NCI-H2227 (cell line): ENCODE measurements around the gene STAG1.
"Not testable (repeated sequence)": the region's sequence is repeated elsewhere in the genome, so short reads cannot be mapped to it uniquely, and the experiment has no call there.

Experiments used
- DNase-seq: peaks from one replicate; lab custom pipeline; 2025; ENCODE audit not compliant: unreplicated experiment; lab: John Stamatoyannopoulos, UW

STAG1 gene

DNA sequence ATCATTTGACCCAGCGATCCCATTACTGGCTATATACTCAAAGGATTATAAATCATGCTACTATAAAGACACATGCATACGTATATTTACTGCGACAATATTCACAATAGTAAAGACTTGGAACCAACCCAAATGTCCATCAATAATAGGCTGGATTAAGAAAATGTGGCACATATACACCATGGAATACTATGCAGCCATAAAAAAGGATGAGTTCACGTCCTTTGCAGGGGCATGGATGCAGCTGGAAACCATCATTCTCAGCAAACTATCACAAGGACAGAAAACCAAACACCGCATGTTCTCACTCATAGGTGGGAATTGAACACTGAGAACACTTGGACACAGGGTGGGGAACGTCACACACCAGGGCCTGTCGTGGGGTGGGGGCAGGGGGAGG is 237.6 kb downstream of the STAG1 start:
- not testable (repeated sequence) for DNase-seq

DNA sequence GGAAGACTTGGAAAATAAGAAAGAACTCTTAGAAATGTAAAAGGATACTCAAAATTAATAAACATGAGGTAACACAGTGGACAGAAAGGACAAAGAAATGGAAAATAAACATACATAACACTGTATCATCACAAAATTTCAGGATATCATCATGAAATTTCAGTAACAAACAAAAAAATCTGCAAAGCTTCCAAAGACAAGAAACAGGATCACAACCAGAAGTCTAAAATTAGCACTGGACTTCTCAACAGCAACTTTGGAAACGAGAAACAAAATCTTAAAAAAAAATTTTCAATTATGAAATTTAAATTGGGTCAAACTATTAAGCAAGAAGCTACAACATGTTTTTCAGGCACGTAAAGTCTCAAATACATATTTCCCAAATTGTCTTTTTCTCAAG is 238.8 kb downstream of the STAG1 start:
- DNase-seq: no peak

DNA sequence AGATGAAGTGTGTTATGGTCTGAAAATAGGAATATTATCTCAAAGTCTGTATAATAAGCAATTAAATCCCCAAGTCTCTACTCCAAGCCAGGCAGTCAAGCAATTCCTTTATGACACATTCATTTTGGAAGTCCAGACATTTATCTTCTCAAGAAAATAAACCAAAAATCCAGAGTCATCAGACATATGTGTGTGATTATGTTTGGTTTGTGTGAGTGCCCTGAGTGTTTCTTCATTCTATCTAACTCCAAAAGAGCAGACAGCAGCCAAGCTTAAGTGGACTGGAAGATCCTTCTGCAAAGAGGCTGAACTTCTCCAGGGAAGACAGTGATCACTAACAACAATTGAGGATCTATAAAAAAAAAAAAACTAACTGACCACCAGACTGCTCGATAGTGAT is 239.8 kb downstream of the STAG1 start:
- no peak for DNase-seq

DNA sequence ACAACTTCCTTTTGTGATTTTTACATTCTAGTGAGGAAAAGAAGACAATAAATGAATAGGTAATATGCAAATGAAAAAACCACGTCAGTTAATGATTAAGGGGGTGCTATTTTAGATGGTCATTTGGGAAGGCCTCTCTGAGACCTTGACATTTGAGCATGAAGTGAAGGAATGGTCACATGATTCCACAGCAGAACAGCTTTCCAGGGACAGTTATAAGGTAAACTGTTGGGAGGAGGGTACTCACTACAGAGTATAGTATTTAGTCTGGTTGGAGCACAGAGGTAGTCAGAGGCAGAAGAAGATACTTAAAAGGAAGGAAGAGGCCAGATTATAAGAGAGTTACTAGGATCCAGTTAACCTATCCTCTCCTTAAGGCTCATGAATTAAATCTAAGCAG is 246.5 kb downstream of the STAG1 start:
- DNase-seq: no peak

DNA sequence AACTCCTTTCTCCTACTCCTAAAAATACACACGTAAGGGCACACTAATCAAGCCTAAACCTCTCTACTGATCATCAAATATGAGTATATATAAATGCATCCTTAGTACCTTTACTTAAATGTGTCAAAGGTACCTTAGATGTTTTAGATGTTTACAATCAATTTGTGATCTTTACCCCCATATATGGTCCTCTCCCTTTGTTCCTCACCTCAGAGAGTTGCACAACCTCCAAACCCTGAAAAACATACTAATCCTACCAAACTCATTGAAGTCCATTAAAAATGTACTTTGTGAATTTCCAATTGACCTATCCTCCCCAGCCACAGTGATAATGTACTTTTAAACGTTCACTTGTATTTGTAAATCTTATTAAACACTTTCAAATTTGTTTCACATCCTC is 249.1 kb downstream of the STAG1 start:
- no peak for DNase-seq

DNA sequence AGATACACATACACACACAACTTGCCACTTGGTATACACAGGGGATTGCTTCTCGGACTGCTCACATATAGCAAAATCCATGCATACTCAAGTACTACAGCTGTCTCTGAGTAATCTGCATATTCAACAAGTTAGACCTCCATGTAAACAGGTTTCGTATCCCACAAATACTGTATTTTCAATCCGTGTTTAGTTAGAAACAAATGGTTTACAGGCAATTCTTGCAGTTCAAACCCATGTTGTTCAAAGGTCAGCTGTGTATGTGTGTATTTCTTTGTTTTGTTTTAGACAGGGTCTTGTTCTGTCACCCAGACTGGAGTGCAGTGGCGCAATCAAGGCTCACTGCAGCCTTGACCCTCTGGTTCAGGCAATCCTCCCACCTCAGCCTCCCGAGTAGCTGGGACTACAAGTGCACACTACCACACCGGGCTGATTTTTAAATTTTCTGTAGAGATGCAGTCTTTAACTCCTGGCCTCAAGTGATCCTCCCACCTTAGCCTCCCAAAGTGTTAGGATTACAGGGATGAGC is 253.2 kb downstream of the STAG1 start:
- DNase-seq: no peak

DNA sequence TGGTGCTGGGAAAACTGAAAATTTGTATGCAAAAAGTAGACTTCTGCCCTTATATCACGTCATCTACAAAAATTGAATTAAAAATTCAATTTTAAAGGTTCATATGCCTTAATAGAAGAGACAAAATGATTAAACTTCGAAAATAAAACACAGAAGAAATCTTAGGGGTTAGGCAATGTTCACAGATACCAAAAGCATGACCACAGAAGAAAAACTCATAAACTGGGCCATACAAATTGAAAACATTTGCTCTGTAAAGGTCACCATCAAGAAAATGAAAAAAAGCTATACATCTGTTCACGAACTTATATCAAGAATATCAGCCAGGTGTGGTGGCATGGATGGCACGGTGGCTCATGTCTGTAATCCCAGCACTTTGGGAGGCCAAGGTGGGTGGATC is 257.0 kb downstream of the STAG1 start:
- DNase-seq: no peak

DNA sequence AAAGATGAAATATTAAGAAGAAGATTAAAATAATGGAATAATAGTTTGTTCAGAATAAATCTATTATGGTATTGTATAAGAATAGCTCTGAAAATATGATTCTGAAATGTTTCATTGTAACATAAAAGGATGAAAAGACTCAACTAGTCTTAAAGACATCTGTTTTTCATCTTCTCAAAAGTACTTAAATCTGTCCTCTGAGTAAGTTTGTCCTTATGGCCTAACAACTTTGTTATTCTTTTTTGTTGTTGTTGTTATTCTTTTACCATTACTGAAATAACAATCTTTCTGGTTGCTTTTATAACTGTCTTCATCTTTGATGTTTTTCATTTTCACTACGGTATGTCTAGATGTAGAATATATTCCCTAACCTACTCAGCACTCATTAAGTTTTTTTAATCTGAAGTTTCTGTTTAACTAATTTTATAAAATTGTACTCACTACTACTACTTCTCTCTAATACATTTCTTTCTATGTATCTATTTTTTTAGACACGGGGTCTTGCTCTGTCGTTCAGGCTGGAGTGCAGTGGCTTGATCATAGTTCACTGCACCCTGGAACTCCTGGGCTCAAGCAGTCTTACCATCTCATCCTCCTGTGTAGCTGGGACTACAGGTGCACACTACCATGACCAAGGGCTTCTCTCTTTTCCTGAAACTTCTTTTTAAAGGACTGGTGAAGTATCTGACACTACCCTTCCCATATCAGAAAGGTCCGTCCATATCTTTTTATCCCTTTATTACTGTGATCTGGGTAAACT is 261.4 kb downstream of the STAG1 start:
- DNase-seq: no peak

DNA sequence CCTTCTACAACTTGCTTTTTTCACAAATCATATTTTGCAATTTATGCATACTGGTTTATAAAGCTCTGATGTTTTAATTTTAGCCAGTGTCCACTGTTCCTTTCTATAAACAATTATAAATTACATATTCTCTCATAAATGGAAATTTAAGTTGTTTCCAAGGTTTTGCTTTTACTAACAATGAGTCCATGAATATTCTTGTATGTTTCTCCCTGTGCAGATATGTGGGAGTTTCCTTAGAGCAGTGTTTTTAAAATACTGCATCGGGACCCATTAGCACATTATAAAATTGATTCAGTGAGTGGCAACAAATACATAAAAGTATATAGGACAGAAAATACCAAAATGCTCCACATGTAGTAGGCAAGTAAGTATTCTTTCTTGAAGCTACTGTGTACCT is 266.4 kb downstream of the STAG1 start:
- DNase-seq: no peak

DNA sequence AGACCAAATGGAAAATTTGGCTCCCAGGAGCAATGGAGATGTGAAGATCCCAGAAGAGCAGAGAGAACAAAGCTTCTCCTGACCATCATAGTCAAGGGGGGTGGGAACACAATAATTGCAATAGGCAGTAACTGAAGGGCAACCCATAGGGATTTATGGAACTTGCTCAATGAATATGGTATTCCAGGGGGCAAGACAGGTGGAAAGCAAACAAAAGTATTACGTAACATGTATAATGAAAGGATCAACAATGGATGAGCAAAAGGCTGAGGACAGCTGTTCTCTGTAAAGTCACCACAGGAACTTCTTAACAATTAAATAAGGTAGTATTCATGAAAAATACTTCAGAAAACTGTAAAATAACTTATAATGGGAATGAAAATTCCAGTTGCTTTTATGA is 275.9 kb downstream of the STAG1 start:
- no peak for DNase-seq

DNA sequence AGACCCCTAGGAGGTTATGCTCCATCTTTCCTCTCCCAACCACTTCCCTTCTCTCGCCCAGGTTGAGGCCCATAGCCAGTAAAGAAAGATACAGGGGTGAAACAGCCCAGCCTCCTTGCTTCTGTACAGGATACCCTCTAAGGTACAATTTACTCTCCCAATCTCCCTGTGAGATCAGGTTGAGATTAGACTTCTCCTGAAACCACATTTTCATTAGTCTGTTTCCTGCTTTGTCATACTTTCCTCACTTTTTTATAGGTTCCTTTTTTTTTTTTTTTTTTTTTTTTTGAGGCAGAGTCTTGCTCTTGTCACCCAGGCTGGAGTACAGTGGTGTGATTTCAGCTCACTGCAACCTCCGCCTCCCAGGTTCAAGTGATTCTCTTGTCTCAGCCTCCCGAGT is 277.3 kb downstream of the STAG1 start:
- not testable (repeated sequence) for DNase-seq

DNA sequence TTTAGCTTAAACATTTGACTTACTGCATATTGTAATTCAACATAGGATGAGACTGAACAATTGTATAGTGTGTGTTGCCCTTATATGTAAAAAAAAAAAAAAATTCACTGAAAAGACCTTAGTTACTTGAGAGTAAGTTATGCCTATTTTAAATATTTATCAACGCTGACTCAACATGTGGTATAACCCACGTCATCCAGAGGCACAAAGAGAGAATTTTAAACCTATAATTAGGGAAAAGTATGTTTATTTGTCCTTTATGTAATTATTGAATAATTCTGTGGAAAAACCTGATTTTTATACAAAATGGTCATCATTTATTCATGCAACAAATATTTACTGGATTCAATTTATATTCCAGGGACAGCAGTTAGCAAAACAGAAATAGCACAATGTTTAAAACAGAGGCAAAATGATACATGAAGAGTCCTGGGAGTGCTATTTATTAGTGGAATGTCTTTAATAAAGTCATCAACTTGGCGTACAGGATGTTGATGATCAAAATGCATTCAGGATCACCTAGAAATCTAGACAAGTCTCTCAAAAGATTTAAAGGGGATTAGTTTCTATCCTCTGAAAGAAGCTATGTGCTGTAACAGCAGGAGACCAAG is 278.4 kb downstream of the STAG1 start:
- DNase-seq: no peak

DNA sequence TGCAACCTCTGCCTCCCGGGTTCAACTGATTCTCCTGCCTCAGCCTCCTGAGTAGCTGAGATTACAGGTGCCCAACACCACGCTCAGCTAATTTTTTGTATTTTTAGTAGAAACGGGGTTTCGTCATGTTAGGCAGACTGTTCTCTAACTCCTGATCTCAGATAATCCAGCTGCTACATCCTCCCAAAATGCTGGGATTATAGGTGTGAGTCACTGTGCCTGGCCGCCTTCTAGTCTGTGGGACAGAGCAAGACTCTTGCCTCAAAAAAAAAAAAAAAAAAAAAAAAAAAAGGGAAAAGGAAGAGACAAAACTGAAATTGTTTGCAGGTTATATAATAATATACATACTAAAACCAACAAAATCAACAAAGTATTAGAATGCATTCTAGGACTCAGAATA is 286.9 kb downstream of the STAG1 start:
- DNase-seq: no peak

DNA sequence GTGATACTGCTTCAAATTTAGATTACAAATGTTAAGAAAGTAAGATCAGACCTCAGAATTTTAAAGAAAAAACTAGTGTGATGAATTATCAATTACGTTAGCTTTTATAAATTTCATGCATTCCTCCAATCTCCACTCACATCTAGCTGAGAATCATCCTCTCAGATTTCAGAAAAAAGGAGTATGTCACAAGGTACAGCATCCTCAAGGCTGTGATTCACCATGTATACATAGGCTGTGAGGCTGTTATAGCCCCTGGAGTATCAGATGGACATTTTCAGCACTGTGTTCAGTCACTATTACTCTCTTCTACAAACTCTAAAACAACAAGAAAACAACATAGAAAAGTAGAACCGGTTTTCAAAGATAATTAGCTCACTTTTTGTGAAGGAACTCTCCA is 287.7 kb downstream of the STAG1 start:
- no peak for DNase-seq

DNA sequence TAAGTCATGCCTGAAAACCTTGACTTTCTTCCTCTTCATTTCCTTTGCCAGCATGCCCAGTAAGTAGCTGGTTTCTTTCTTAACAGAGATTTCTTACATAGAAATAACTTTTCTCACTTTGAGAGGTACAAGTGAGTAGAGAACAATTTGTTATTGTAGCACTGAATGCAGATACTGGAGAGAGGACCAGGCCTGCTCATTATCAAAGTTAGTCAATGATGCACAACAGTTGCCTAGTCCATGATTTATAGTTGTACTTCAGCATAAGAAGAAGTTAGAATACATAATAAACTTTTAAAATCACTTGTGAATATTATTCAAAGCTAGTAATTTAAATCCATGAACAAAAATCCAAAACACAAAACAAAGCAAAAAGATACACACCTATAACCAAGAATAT is 289.0 kb downstream of the STAG1 start:
- DNase-seq: no peak

DNA sequence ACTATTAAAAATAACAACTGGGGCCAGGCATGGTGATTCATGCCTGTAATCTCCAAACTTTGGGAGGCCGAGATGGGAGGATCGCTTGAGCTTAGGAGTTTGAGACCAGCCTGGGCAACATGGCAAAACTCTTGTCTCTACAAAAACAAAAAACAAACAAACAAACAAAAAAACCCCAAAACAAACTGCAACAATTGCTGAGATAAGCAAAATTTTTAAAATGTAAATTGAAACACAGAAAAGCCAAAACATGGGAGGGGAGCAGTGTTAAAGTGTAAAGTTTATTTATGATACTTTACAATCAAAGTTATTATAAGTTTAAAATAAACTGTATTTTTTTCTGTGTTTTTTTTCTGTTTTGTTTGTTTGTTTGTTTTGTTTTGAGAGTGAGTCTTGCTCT is 294.4 kb downstream of the STAG1 start:
- DNase-seq: no peak

DNA sequence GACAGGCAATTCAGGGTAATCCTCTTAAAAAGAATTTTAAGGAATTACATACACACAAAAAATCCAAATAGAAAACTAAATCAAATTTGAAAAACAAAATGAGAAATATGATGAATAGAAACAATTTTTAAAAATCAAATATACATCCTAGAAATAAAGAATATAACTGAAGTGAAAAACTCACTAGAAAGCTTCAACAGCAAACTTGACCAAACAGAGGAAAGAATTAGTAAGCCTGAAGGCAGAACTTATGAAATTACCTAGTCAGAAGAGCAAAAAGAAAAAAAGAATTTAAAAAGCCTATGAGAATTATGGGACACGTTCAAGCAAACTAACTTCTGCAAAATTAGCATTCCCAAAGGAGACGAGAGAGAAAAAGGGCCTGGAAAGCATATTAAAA is 296.0 kb downstream of the STAG1 start:
- DNase-seq: no peak

DNA sequence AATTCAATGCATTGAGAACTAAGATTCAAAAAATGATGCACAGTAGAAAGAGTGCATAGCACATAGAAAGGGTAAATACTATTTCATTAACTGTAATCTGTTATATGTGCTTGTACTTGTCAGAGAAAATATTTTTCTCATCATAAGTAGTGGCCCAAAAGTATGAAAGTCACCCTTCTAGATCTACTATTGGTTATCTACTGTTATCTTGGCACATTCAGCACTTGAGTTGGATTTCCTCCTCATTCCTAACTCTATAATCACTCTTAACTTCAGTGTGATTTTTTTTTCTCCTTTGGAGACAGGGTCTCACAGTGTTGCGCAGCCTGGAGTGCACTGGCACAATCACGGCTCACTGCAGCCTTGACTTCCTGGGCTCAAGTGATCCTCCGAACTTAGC is 307.6 kb downstream of the STAG1 start:
- DNase-seq: no peak

DNA sequence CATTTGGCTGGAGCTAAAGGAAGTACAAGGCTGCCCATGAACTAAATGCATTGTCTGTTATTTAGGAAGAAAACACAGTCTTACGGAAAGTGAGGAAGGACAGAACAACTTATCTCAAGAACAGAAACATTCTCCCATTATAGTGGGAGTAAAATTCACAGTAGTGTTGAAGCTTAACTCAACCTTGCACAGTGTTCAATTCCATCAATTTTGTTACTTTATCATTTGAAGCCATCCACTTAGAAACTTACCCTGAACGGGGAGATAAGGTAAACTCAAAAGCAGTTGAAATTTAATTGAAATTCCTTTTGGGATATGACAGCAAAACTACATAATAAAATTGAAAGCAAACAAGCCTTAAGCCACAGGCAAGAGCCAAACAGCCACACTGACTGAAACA is 315.1 kb downstream of the STAG1 start:
- DNase-seq: no peak

DNA sequence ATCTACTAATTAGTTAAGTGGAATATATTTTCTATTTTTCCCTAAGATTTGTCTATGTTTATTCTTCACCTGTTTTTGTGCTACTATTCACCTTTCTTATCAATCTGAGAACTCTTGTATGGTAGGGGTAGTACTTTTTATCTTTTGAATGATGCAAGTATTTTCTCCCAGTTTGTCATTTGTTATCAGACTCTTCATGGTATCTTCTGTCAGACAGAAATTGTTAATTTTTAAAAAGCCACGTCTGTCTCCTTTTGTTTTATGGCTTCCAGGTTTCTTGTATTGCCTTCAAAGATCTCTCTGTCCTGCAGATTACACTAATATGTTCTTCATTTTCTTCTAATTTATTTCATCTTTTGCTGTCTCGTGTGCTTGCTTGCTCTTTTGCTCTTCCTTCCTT is 317.7 kb downstream of the STAG1 start:
- DNase-seq: no peak

DNA sequence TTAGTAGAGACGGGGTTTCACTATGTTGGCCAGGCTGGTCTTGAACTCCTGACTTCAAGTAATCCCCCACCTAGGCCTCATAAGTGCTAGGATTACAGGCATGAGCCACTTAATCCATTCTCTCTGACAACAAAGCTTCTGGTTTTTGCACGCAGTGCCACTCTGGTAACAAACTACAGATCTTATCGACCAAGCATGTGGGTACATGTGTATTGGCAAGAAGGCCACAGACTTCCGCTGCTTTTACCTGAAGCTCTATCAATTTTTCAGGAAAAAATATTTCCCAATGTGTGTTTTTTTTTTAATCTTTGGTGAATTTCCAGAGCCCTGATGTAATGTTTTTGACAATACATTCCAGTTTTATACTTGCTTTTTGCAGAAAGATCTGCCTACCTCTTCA is 319.5 kb downstream of the STAG1 start:
- no peak for DNase-seq

DNA sequence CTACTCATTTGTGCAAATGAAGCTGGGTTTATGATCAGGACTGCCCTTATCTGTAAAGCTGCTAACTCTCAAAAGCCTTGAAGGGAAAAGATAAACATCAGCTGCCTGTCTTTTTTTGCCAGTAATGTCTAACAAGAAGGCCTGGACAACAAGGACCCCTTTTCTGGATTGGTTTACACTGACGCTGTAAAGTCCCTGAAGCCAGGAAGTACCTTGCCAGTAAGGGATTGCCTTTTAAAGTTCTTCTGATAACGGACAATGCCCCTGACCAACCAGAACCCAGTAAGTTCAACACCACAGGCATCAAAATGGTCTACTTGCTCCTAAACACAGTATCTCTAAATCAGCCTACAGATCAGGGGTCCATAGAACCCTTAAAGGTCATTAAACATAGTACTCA is 324.0 kb downstream of the STAG1 start:
- DNase-seq: no peak

DNA sequence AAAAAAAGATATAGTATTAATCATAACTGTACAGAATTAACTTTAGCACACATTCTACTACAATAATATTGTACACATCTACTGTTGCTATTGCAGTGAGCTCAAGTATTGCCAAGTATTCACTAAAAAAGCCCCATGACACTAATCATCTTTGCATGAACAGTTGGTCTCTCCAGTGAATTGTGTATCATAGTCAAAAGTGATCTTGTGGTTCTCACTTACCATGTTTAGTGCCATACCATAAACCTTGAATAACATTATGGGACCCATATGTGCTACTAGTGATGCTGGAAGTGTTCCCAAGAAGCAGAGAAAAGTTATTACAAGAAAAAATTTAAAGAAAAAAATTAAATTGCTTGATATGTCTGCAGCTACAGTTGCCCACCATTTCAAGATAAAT is 324.9 kb downstream of the STAG1 start:
- no peak for DNase-seq
